ENCODE data around the gene RABL3.
"Not testable (repeated sequence)": the region's sequence is repeated elsewhere in the genome, so short reads cannot be mapped to it uniquely, and the experiment has no call there.

RABL3 gene

GRCh38 chr3:120719167-120719834 lies 23.0 kb downstream of the RABL3 start:
- H3K9me3 Mint-ChIP-seq, H3K36me3 Mint-ChIP-seq: not testable (repeated sequence)
- Mint-ChIP-seq H3K4me1 (peaks cover 27% of the 10 kb centered on the region), H3K4me3 (peak overlapping the region; percentile 59), H3K27ac (peak overlapping the region; percentile 91)
- DNase-seq (ENCODE audit: low spot score in 2 of 2) (peak; percentile 20 to 57), ATAC-seq (peak; percentile 60)

DNA sequence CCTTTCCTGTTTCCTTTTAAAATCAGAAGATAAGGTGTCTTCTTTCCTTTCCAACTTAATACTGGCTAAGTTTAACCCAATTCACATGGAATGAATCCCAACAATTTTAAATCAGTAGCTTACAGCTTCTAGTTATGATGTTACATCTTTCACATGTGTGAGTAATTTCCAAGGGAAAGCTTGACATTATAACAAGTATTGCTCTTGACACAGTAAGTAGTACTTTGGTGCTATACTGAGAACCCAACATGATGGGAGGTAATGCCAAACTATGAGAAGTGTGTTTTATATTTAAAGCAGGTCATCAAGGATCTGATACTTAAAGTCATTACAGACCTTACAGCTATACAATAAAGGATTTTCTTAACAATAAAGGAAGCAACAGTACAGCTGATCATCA lies 29.1 kb downstream of the RABL3 start:
- DNase-seq (ENCODE audit: low spot score in 2 of 2) (no peak), ATAC-seq (no peak)
- Mint-ChIP-seq H3K9me3 (no peaks in the 10 kb centered on the region), H3K27ac (no peak overlapping the region), H3K4me1 (peaks cover 10% of the 10 kb centered on the region), H3K36me3 (peaks cover 4% of the 10 kb centered on the region), H3K4me3 (no peak overlapping the region)

DNA sequence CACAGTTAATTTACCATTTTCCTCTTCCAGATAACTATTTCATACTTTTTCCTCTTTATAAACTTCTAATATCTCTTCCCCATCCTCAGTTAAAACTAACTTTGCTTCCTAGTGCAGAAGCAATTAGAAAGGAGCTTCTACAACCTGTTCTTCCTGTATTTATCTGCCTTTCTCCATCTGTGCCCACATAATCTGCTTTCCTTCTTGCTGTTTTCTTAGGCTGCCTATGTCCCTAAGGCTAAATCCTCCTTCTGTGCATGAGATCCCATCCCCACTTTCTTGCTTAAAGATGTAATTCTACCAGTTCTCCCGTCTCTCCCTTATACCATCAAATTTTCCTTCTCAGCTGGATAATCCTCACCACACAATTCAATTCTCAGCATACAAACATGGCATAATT lies 31.9 kb downstream of the RABL3 start:
- ATAC-seq (no peak), DNase-seq (ENCODE audit: low spot score in 2 of 2) (no peak)
- Mint-ChIP-seq H3K4me3 (no peak overlapping the region), H3K36me3 (peaks cover 17% of the 10 kb centered on the region), H3K4me1 (peaks cover 5% of the 10 kb centered on the region), H3K27ac (no peak overlapping the region), H3K9me3 (no peaks in the 10 kb centered on the region)

- Mint-ChIP-seq H3K4me3 (no peak overlapping the region), H3K27ac (no peak overlapping the region), H3K36me3 (peaks cover 35% of the 10 kb centered on the region), H3K9me3 (peaks cover under 1% of the 10 kb centered on the region), H3K4me1 (peaks cover 5% of the 10 kb centered on the region)
- DNase-seq (ENCODE audit: low spot score in 2 of 2) (no peak), ATAC-seq (no peak)
Observed at GRCh38 chr3:120708408-120708807, 33.9 kb downstream of the RABL3 start.

DNA sequence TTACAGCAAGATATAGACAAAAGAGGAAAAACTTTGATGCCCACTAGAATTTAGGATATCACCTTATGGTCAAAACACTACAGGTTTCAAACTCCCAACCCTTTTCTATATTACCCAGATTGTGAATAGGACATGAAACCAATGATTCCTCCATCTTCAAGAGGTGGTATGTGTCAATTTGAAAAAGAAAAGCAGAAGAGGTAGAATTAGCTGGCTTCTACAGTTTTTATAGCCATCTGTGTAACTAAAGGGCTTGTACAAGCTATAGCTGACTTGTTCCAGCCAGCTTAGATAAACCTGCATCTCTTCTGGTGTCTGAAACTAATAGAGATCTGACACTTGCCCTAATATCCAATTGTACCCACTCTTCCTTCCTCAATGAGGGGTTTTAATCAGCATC lies 35.4 kb downstream of the RABL3 start:
- DNase-seq (ENCODE audit: low spot score in 2 of 2) (no peak), ATAC-seq (no peak)
- H3K27ac Mint-ChIP-seq = no peak overlapping the region
- no peak overlapping the region for H3K4me3 Mint-ChIP-seq
- peaks cover 3% of the 10 kb centered on the region for H3K9me3 Mint-ChIP-seq
- peaks cover 35% of the 10 kb centered on the region for H3K36me3 Mint-ChIP-seq
- H3K4me1 Mint-ChIP-seq = no peaks in the 10 kb centered on the region

DNA sequence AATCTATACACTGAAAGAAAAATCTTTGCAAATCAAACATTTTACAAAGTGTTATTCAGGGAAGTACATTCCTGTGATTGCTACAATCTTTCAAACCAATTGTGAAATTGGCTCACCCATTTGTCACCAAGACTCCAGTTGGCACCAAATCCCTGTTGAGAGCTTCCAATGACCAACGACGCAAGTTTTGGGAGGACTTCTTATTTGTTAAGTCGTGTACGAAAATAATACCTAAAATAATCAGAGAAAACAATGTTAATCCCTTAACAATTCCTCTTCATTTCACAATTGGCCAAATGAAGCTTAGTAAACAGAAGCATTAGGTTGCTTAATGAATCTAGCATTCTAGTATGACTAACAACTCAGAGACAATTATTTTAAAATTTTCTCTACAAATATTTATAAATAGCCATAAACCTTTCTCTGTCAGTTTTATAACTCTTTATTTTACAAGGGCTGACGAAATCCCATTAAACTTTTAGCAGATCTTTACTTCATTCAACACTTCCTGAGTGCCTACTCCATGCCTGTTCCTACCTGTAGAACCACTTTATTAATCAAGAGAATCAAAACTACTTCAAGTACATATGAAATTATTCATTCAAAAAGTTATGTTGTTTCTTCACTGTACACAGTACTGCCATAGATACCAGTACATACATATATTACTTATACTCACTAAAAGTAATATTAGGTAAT lies 36.3 kb downstream of the RABL3 start:
- Mint-ChIP-seq H3K4me1 (no peaks in the 10 kb centered on the region), H3K36me3 (peaks cover 35% of the 10 kb centered on the region), H3K27ac (no peak overlapping the region)

GRCh38 chr3:120699333-120699732 lies 43.0 kb downstream of the RABL3 start:
- H3K9me3 Mint-ChIP-seq = peaks cover 3% of the 10 kb centered on the region
- ATAC-seq = no peak

More for the DNA sequence above, 36.3 kb downstream of the RABL3 start:
- no peak overlapping the region for H3K4me3 Mint-ChIP-seq
- DNase-seq (ENCODE audit: low spot score in 2 of 2) (no peak), ATAC-seq (no peak)
- peaks cover 3% of the 10 kb centered on the region for H3K9me3 Mint-ChIP-seq

GRCh38 chr3:120693439-120694171 lies 48.7 kb downstream of the RABL3 start:
- ATAC-seq = no peak
- no peaks in the 10 kb centered on the region for H3K9me3 Mint-ChIP-seq
- no peaks in the 10 kb centered on the region for H3K4me1 Mint-ChIP-seq
- no peak overlapping the region for H3K4me3 Mint-ChIP-seq
- DNase-seq (ENCODE audit: low spot score in 2 of 2) = no peak
- H3K36me3 Mint-ChIP-seq = peaks cover 29% of the 10 kb centered on the region
- H3K27ac Mint-ChIP-seq = peak overlapping the region; percentile 43

More at GRCh38 chr3:120699333-120699732, 43.0 kb downstream of the RABL3 start:
- Mint-ChIP-seq H3K4me1 (no peaks in the 10 kb centered on the region), H3K27ac (no peak overlapping the region), H3K4me3 (no peak overlapping the region), H3K36me3 (peaks cover 7% of the 10 kb centered on the region)
- no peak for DNase-seq (ENCODE audit: low spot score in 2 of 2)

GRCh38 chr3:120689395-120689794 lies 52.9 kb downstream of the RABL3 start:
- Mint-ChIP-seq H3K27ac (no peak overlapping the region), H3K9me3 (no peaks in the 10 kb centered on the region), H3K4me3 (no peak overlapping the region), H3K4me1 (no peaks in the 10 kb centered on the region), H3K36me3 (peaks cover 41% of the 10 kb centered on the region)
- ATAC-seq = no peak
- no peak for DNase-seq (ENCODE audit: low spot score in 2 of 2)

- Mint-ChIP-seq H3K36me3 (peaks cover 34% of the 10 kb centered on the region), H3K9me3 (no peaks in the 10 kb centered on the region), H3K4me3 (no peak overlapping the region), H3K4me1 (no peaks in the 10 kb centered on the region), H3K27ac (no peak overlapping the region)
- no peak for DNase-seq (ENCODE audit: low spot score in 2 of 2)
- ATAC-seq = no peak
Observed at GRCh38 chr3:120688121-120688520, 54.2 kb downstream of the RABL3 start.

DNA sequence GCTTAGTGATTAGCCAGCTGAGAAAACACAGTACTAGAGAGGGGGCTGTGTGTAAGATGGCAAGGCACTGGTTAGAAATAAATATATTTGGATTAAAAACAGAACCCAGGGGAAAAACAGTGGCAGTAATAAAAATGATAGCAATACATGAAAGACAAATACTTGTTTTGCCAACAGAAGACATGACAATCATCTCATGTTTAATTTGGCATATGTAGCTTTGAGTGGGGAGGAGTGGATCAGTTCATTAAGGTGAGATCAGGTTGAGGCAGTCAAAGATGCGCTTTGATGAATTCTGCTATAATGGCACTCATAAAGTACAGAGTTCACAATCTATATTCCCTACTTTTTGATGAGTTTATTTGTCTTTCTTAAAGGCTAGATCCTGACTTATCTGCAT lies 56.9 kb downstream of the RABL3 start:
- no peak for ATAC-seq
- Mint-ChIP-seq H3K4me3 (no peak overlapping the region), H3K27ac (no peak overlapping the region), H3K4me1 (no peaks in the 10 kb centered on the region), H3K9me3 (no peaks in the 10 kb centered on the region), H3K36me3 (peaks cover 22% of the 10 kb centered on the region)
- no peak for DNase-seq (ENCODE audit: low spot score in 2 of 2)

DNA sequence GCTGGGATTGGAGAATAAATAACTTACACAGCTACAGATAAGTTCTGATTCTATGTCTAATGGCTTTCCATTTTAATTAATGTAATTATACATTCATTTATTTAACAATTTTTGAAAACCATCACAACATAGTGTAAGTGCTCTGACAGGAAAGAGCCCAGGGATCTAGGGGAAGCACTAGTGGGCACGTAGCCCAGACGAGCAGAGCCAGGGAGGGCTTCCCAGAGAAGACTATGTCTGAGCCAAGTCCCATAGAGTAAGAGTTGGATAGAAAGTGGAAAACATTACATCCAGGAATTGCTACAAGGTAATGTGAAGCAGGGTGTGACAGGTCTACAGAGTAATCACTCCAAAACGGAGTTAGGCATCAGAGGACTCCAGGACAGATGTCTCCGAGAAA lies 57.4 kb downstream of the RABL3 start:
- no peak overlapping the region for H3K27ac Mint-ChIP-seq
- H3K4me1 Mint-ChIP-seq = no peaks in the 10 kb centered on the region
- H3K9me3 Mint-ChIP-seq = no peaks in the 10 kb centered on the region
- DNase-seq (ENCODE audit: low spot score in 2 of 2) = no peak
- H3K36me3 Mint-ChIP-seq = peaks cover 21% of the 10 kb centered on the region
- no peak overlapping the region for H3K4me3 Mint-ChIP-seq
- no peak for ATAC-seq

GRCh38 chr3:120683671-120684301 lies 58.5 kb downstream of the RABL3 start:
- H3K4me1 Mint-ChIP-seq = no peaks in the 10 kb centered on the region
- no peak overlapping the region for H3K27ac Mint-ChIP-seq
- no peak overlapping the region for H3K4me3 Mint-ChIP-seq
- ATAC-seq (no peak), DNase-seq (ENCODE audit: low spot score in 2 of 2) (no peak)
- H3K9me3 Mint-ChIP-seq = no peaks in the 10 kb centered on the region
- peaks cover 11% of the 10 kb centered on the region for H3K36me3 Mint-ChIP-seq

DNA sequence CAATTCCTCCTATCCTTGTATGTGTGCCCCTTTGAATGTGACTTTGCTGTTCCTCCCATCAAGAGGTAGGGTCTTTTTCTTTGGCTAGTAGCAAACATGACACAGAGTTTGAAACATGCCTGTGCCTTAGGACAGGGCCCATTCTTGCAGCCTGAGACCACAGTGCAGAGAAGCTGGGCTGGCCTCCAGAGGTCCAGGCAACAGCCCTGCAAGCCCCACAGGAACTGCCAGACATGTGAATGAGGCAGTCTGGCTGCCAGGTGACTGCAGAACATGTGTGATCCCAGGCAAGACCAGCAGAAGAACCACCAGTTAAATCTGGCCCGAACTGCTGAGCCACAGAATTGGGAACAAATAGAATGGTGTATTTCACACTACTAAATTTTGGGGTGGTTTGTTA lies 59.1 kb downstream of the RABL3 start:
- H3K27ac Mint-ChIP-seq = no peak overlapping the region
- H3K36me3 Mint-ChIP-seq = peaks cover 11% of the 10 kb centered on the region
- DNase-seq (ENCODE audit: low spot score in 2 of 2) (no peak), ATAC-seq (no peak)
- no peaks in the 10 kb centered on the region for H3K4me1 Mint-ChIP-seq
- H3K4me3 Mint-ChIP-seq = no peak overlapping the region
- H3K9me3 Mint-ChIP-seq = no peaks in the 10 kb centered on the region

- ATAC-seq (no peak), DNase-seq (ENCODE audit: low spot score in 2 of 2) (no peak)
- Mint-ChIP-seq H3K36me3 (peaks cover 10% of the 10 kb centered on the region), H3K9me3 (no peaks in the 10 kb centered on the region), H3K4me3 (no peak within 1 kb of the TSS), H3K4me1 (no peaks in the 10 kb centered on the region), H3K27ac (no peak within 1 kb of the TSS)
Observed at GRCh38 chr3:120682095-120682681, 60.1 kb downstream of the RABL3 start, which contains the start of gene HGD. Gene HGD, minus strand, starts transcription at chr3:120682239. Its CDS starts 128 bp downstream, at chr3:120682111.

Measured in stimulated activated effector memory CD8-positive, alpha-beta T cell treated with anti-CD3 and anti-CD28 coated beads, Interleukin-12 subunit alpha, Interleukin-12 subunit beta, amount 100 ng/mL, for 72 hours (primary cell).